HAP-1 (cell line): ENCODE data around the gene PAFAH1B1.
A peak's percentile ranks its signal among the peaks of the same experiment; 100 is the strongest.
"Not testable (repeated sequence)": the region's sequence is repeated elsewhere in the genome, so short reads cannot be mapped to it uniquely, and the experiment has no call there.

ENCODE experiments used
- DNase-seq, 2 experiments: peaks; one replicate each; pipeline ENCODE4 v3.0.0-alpha.2; 2016 to 2020; ENCODE audit warnings: low spot score in 2 of 2
- H3K27me3 ChIP-seq: fragments of 250-450 bp; sonication (Bioruptor Pico); 2 replicates; pipeline ENCODE4 v1.5.1; 2020; ENCODE audit warnings: low read depth, mild to moderate bottlenecking, moderate library complexity
- H3K36me3 ChIP-seq: fragments of 250-450 bp; sonication (Bioruptor Pico); replicated peaks from 2 replicates; pipeline ENCODE4 v1.5.1; 2020; ENCODE audit warnings: mild to moderate bottlenecking
- H3K4me1 ChIP-seq: fragments of 250-450 bp; sonication (Bioruptor Pico); 2 replicates; pipeline ENCODE4 v1.5.1; 2020; ENCODE audit warnings: mild to moderate bottlenecking
- H3K4me3 ChIP-seq: fragments of 250-450 bp; sonication (Bioruptor Pico); 2 replicates; pipeline ENCODE4 v1.5.1; 2020; ENCODE audit warnings: mild to moderate bottlenecking, moderate library complexity
- H3K9me3 ChIP-seq: fragments of 250-450 bp; sonication (Bioruptor Pico); 2 replicates; pipeline ENCODE4 v1.5.1; 2020; ENCODE audit warnings: mild to moderate bottlenecking, moderate library complexity
- in situ Hi-C: fragments of 300-500 bp; cut with MboI; formaldehyde crosslinking; loops from 3 replicates; pipeline ENCODE4 v1.14.3; 2020; ENCODE audit warnings: low sequenced_read_pairs, inconsistent platforms, mixed read lengths

Gene PAFAH1B1

GRCh38 chr17:2592971-2593820 is at the start of gene PAFAH1B1:
Gene PAFAH1B1 (plus strand): TSS chr17:2593654. CDS start chr17:2638289, 44,635 bp downstream.
- H3K27me3 ChIP-seq, result no peaks in the 10 kb centered on the region
- peaks cover 13% of the 10 kb centered on the region for H3K4me1 ChIP-seq
- peaks cover 5% of the 10 kb centered on the region; the same call in 1 of the 2 replicates for H3K36me3 ChIP-seq
- in situ Hi-C loops, result no loop called here
- no peaks in the 10 kb centered on the region for H3K9me3 ChIP-seq
- DNase-seq, result peak; percentile 84 to 96
- H3K4me3 ChIP-seq, result peak within 1 kb of the TSS; percentile 99

- DNase-seq, result no peak
- in situ Hi-C loops, result no loop called here
- Histone ChIP-seq H3K27me3 (no peaks in the 10 kb centered on the region), H3K4me3 (no peak overlapping the region), H3K4me1 (no peaks in the 10 kb centered on the region), H3K9me3 (no peaks in the 10 kb centered on the region), H3K36me3 (no peaks in the 10 kb centered on the region)
Measured at GRCh38 chr17:2545393-2545792, 48.1 kb upstream of the PAFAH1B1 start.

GRCh38 chr17:2547176-2547575 is 46.3 kb upstream of the PAFAH1B1 start:
- H3K36me3 ChIP-seq, result no peaks in the 10 kb centered on the region
- no peaks in the 10 kb centered on the region for H3K9me3 ChIP-seq
- no peaks in the 10 kb centered on the region for H3K4me1 ChIP-seq
- DNase-seq, result no peak
- no peaks in the 10 kb centered on the region for H3K27me3 ChIP-seq
- H3K4me3 ChIP-seq, result no peak overlapping the region
- in situ Hi-C loops, result no loop called here

GRCh38 chr17:2548026-2548425 is 45.4 kb upstream of the PAFAH1B1 start:
- DNase-seq, in situ Hi-C loops, H3K36me3 ChIP-seq, H3K4me3 ChIP-seq, H3K9me3 ChIP-seq, H3K27me3 ChIP-seq, H3K4me1 ChIP-seq: not testable (repeated sequence)

- in situ Hi-C loops, result no loop called here
- Histone ChIP-seq H3K36me3 (no peaks in the 10 kb centered on the region), H3K9me3 (no peaks in the 10 kb centered on the region), H3K27me3 (no peaks in the 10 kb centered on the region), H3K4me3 (no peak overlapping the region), H3K4me1 (no peaks in the 10 kb centered on the region)
- no peak for DNase-seq
Measured at GRCh38 chr17:2549392-2550211, 43.9 kb upstream of the PAFAH1B1 start.

- in situ Hi-C loops, result no loop called here
- DNase-seq, result no peak
- H3K4me1 ChIP-seq, result no peaks in the 10 kb centered on the region
- H3K36me3 ChIP-seq, result no peaks in the 10 kb centered on the region
- H3K9me3 ChIP-seq, result no peaks in the 10 kb centered on the region; the same call in 1 of the 2 replicates
- H3K27me3 ChIP-seq, result no peaks in the 10 kb centered on the region
- no peak overlapping the region for H3K4me3 ChIP-seq
Measured at GRCh38 chr17:2551493-2551892, 42.0 kb upstream of the PAFAH1B1 start.

- DNase-seq, result no peak
- Histone ChIP-seq H3K27me3 (no peaks in the 10 kb centered on the region), H3K36me3 (no peaks in the 10 kb centered on the region), H3K4me3 (no peak overlapping the region), H3K9me3 (no peaks in the 10 kb centered on the region; the same call in 1 of the 2 replicates), H3K4me1 (no peaks in the 10 kb centered on the region)
- in situ Hi-C loops, result no loop called here
Measured at GRCh38 chr17:2551928-2552327, 41.5 kb upstream of the PAFAH1B1 start.

- no peak for DNase-seq
- H3K4me1 ChIP-seq, result peaks cover 4% of the 10 kb centered on the region; the same call in 1 of the 2 replicates
- in situ Hi-C loops, result no loop called here
- H3K27me3 ChIP-seq, result no peaks in the 10 kb centered on the region
- no peak overlapping the region for H3K4me3 ChIP-seq
- H3K9me3 ChIP-seq, result peaks cover 10% of the 10 kb centered on the region
- no peaks in the 10 kb centered on the region for H3K36me3 ChIP-seq
Measured at GRCh38 chr17:2560658-2561057, 32.8 kb upstream of the PAFAH1B1 start.

GRCh38 chr17:2562162-2562858 is 31.1 kb upstream of the PAFAH1B1 start:
- in situ Hi-C loops, result no loop called here
- DNase-seq, result no peak
- Histone ChIP-seq H3K27me3 (no peaks in the 10 kb centered on the region), H3K9me3 (peaks cover 10% of the 10 kb centered on the region), H3K4me3 (no peak overlapping the region), H3K4me1 (peaks cover 4% of the 10 kb centered on the region; the same call in 1 of the 2 replicates), H3K36me3 (no peaks in the 10 kb centered on the region)

- no peaks in the 10 kb centered on the region for H3K27me3 ChIP-seq
- DNase-seq, result peak; percentile 76 to 81
- in situ Hi-C loops, result no loop called here
Measured at GRCh38 chr17:2563061-2563460, 30.4 kb upstream of the PAFAH1B1 start.

GRCh38 chr17:2563543-2563942 is 29.9 kb upstream of the PAFAH1B1 start:
- DNase-seq, result no peak
- H3K4me1 ChIP-seq, result peaks cover 4% of the 10 kb centered on the region; the same call in 1 of the 2 replicates
- H3K27me3 ChIP-seq, result no peaks in the 10 kb centered on the region
- peaks cover 10% of the 10 kb centered on the region for H3K9me3 ChIP-seq
- in situ Hi-C loops, result no loop called here
- no peak overlapping the region for H3K4me3 ChIP-seq
- H3K36me3 ChIP-seq, result no peaks in the 10 kb centered on the region

More at GRCh38 chr17:2563061-2563460, 30.4 kb upstream of the PAFAH1B1 start:
- H3K36me3 ChIP-seq, result no peaks in the 10 kb centered on the region
- H3K4me1 ChIP-seq, result peaks cover 4% of the 10 kb centered on the region; the same call in 1 of the 2 replicates
- peaks cover 10% of the 10 kb centered on the region for H3K9me3 ChIP-seq
- H3K4me3 ChIP-seq, result no peak overlapping the region

- H3K4me1 ChIP-seq, result peaks cover 4% of the 10 kb centered on the region; the same call in 1 of the 2 replicates
- DNase-seq, result peak; percentile 19 to 37
- H3K36me3 ChIP-seq, result no peaks in the 10 kb centered on the region
- no peak overlapping the region for H3K4me3 ChIP-seq
- in situ Hi-C loops, result no loop called here
- no peaks in the 10 kb centered on the region for H3K27me3 ChIP-seq
- peaks cover 10% of the 10 kb centered on the region for H3K9me3 ChIP-seq
Measured at GRCh38 chr17:2564877-2565276, 28.6 kb upstream of the PAFAH1B1 start.

- no peaks in the 10 kb centered on the region for H3K36me3 ChIP-seq
- H3K4me1 ChIP-seq, result peaks cover 4% of the 10 kb centered on the region; the same call in 1 of the 2 replicates
- no peak for DNase-seq
- in situ Hi-C loops, result no loop called here
- H3K4me3 ChIP-seq, result no peak overlapping the region
- peaks cover 2% of the 10 kb centered on the region; the same call in 1 of the 2 replicates for H3K9me3 ChIP-seq
- no peaks in the 10 kb centered on the region for H3K27me3 ChIP-seq
Measured at GRCh38 chr17:2566056-2566455, 27.4 kb upstream of the PAFAH1B1 start.
